ENCODE data around the gene DYNC2H1.

The DYNC2H1 gene, protein sequence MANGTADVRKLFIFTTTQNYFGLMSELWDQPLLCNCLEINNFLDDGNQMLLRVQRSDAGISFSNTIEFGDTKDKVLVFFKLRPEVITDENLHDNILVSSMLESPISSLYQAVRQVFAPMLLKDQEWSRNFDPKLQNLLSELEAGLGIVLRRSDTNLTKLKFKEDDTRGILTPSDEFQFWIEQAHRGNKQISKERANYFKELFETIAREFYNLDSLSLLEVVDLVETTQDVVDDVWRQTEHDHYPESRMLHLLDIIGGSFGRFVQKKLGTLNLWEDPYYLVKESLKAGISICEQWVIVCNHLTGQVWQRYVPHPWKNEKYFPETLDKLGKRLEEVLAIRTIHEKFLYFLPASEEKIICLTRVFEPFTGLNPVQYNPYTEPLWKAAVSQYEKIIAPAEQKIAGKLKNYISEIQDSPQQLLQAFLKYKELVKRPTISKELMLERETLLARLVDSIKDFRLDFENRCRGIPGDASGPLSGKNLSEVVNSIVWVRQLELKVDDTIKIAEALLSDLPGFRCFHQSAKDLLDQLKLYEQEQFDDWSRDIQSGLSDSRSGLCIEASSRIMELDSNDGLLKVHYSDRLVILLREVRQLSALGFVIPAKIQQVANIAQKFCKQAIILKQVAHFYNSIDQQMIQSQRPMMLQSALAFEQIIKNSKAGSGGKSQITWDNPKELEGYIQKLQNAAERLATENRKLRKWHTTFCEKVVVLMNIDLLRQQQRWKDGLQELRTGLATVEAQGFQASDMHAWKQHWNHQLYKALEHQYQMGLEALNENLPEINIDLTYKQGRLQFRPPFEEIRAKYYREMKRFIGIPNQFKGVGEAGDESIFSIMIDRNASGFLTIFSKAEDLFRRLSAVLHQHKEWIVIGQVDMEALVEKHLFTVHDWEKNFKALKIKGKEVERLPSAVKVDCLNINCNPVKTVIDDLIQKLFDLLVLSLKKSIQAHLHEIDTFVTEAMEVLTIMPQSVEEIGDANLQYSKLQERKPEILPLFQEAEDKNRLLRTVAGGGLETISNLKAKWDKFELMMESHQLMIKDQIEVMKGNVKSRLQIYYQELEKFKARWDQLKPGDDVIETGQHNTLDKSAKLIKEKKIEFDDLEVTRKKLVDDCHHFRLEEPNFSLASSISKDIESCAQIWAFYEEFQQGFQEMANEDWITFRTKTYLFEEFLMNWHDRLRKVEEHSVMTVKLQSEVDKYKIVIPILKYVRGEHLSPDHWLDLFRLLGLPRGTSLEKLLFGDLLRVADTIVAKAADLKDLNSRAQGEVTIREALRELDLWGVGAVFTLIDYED (N-terminal part only)

DNA sequence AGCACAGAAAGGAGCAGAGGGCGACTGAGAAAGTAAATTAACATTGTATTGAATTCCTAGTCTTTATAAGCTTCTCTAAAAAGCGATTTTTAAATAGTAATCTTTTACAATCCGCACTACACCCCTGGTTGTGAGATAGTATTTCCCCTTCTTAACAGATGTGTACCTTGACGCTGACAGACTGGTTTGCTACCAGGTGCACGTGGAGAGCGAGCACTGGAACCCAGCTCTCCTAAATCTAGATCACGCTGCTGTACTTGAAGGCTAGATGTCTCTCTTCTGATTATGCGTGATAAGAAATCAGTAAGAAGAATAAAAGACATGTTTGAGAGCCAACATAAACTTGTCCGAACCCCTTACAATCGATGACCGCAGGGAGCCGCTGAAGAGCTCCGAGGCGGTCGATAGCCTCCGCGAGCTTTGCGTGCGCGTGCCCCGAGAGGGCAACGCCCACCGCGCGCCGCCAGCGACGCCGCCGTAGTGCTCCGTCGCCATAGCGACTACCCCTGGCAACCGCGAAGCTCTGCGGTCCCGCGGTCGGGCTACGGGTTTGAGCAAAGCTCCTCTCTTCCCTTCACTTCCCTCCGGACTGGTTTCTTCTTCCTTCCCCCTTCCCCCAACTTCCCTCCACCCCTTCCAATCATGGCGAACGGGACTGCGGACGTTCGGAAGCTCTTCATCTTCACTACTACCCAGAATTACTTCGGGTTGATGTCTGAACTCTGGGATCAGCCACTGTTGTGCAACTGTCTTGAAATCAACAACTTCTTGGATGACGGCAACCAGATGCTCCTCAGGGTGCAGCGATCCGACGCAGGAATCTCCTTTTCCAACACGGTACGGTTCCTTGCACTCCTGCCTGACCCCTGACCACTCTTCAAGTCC, at the start of gene DYNC2H1:
DYNC2H1 (plus strand) TSS at position 494 of the 885 bp plus-strand sequence; CDS start at position 643, 149 bp downstream.
- TF ChIP-seq, protein P1, sequence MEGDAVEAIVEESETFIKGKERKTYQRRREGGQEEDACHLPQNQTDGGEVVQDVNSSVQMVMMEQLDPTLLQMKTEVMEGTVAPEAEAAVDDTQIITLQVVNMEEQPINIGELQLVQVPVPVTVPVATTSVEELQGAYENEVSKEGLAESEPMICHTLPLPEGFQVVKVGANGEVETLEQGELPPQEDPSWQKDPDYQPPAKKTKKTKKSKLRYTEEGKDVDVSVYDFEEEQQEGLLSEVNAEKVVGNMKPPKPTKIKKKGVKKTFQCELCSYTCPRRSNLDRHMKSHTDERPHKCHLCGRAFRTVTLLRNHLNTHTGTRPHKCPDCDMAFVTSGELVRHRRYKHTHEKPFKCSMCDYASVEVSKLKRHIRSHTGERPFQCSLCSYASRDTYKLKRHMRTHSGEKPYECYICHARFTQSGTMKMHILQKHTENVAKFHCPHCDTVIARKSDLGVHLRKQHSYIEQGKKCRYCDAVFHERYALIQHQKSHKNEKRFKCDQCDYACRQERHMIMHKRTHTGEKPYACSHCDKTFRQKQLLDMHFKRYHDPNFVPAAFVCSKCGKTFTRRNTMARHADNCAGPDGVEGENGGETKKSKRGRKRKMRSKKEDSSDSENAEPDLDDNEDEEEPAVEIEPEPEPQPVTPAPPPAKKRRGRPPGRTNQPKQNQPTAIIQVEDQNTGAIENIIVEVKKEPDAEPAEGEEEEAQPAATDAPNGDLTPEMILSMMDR (IDR thresholded peaks at IDR 0.05), result peak; percentile 62

DNA sequence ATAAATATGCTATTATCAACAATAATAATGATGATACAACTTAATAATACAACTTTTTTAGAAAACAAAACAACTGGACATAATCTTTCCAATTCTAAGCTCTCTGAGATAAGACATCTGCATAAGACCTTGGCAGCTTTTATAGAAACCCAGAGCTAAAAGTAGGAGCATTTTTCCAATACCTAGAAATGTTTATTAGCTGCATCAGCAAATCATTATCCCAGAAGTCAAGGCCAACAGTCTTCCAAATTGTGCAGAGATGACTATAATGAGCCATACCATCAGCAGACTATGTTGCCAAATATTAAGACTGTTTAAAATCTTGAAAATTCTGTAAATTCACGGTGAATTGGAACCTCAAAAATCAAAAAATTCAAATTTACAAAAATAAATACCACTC, 47.6 kb upstream of the DYNC2H1 start:
- TF ChIP-seq, protein P1 (IDR thresholded peaks at IDR 0.05), result no peak

DNA sequence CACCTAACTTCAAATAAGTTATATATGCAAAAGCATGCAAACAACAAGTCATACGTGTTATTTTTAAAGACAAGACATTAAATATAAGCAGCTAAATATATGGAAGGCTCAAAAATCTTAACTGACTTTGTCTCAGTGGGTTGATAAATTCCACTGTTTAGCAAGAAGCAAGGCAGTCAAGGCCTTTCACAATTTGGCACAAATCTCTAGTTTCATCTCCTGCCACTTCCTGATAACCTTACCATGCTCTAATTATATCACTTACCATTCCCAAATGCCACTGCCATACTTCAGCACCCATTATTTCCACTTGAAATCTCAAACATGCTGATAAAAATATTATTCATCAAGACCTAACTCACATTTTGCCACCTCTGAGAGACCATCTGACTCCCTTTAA, 42.1 kb upstream of the DYNC2H1 start:
- TF ChIP-seq, protein P1 (IDR thresholded peaks at IDR 0.05), result no peak

DNA sequence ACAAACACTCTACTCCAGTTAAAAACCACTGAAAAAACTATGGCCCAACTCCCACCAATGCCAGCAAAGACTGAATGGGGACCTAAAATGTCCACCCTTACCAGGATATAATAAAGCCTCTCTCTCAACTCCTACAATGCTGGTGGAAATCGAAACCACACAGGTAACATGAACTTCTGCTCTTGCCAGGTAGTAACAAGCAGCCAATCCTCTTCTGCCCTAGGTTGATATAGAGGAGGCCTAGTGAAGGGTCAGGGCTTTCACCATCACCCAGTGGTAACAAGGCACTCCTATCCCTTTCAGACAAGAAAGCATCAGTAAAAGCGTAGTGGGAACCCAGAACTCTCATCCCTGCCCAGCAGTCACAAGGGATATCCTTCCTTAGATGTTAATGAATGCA, 39.9 kb upstream of the DYNC2H1 start:
- TF ChIP-seq, protein P1 (IDR thresholded peaks at IDR 0.05), result no peak

DNA sequence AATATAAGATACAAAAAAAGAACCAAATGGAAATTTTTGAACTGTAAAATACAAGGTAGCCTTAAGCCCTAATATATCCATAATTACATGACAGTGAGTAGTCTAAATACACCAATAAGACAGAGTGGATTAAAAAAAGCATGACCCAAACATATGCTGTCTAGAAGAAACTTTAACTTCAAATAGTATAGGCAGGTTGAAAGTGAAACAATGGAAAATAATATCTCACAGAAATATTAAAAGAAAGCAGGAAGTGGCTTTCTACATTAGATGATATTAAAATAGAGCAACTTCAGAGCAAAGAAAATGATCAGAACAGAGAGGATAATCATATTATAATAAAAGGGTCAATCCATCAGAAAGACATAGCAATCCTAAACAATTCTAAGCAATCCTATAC, 39.1 kb upstream of the DYNC2H1 start:
- TF ChIP-seq, protein P1 (IDR thresholded peaks at IDR 0.05), result no peak

DNA sequence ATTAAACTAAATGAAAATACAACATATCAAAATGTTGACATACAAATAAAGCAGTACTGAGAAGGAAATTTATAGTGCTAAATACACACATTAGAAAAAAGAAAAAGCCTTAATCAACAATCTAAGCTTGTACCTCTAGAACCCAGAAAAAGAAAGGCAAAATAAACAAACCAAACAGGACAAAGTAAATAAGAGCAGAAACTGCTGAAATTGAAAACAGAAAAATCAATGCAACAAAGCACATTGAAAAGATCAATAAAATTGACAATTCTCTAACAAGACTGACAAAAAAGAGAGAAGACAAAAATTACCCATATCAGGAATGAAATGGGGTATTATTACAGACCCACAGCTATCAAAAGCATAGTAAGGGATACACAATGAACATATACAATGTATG, 38.2 kb upstream of the DYNC2H1 start:
- TF ChIP-seq, protein P1 (IDR thresholded peaks at IDR 0.05), result no peak

All from LNCAP (cell line).